HCT116 (cell line): ENCODE results near the gene NEB. TPM values are rescaled to one million over a fixed set of nuclear protein-coding genes. Genes with fewer than 3 reads are reported as not detected.

Experiments
- ATAC-seq: fragments of 200-7000 bp; cut with Tn5 transposase; 2 replicates; pipeline ENCODE4 v1.9.1; 2020; ENCODE audit warnings: mild to moderate bottlenecking, moderate library complexity
- BruUV-seq: library from RNA; stranded (reverse); fragments of 400-500 nt; replicated peaks from 2 replicates; lab custom pipeline; 2021; lab: Mats Ljungman, UMichigan
- CTCF ChIA-PET: fragments of 300-600 bp; sonication (Branson Sonifier 250); formaldehyde crosslinking; loops from one replicate; lab custom pipeline; 2021; ENCODE audit warnings: antibody characterized with exemption; lab: Charles Lee
- POLR2A ChIA-PET: fragments of 300-600, 350-600 bp; sonication (Branson Sonifier 250); formaldehyde crosslinking; loops from one replicate; lab custom pipeline; 2021; ENCODE audit warnings: antibody characterized with exemption; lab: Charles Lee
- RAD21 ChIA-PET, 2 experiments: fragments of 300-600 bp; sonication (Branson Sonifier 250); formaldehyde crosslinking; loops; one replicate each; lab custom pipeline; 2023; ENCODE audit warnings: low total read pairs in 2 of 2; ENCODE audit not compliant: uncharacterized antibody in 2 of 2, unreplicated experiment in 2 of 2, low non-redundant PET in 1 of 2; lab: Charles Lee
- DNase-seq: peaks from one replicate; pipeline ENCODE4 v3.0.0-alpha.2; 2010; ENCODE audit warnings: low read depth, low spot score
- H2AFZ ChIP-seq: fragments of 200-600 bp; shearing (Covaris generic), sonication (generic); 2 replicates; pipeline ENCODE4 v1.6.1; 2017; ENCODE audit warnings: low read depth, mixed run types, mixed read lengths, antibody characterized with exemption, low read length; ENCODE audit not compliant: poor library complexity, severe bottlenecking
- H3K27ac ChIP-seq: 2 replicates; pipeline ENCODE4 v1.5.1; 2012; ENCODE audit warnings: low read depth, low read length
- H3K27me3 ChIP-seq: fragments of 200-600 bp; sonication (generic); 2 replicates; pipeline ENCODE4 v1.6.1; 2016; ENCODE audit warnings: mixed run types, low read length, mixed read lengths; ENCODE audit not compliant: insufficient read depth
- H3K36me3 ChIP-seq, 2 experiments: fragments of 200-500 bp in 1 of 2; fragments of 200-600 bp in 1 of 2; sonication (Bioruptor generic) in 1 of 2; sonication (generic) in 1 of 2; 2 replicates each; pipeline versions ENCODE4 v1.5.1 to v1.6.1; 2014 to 2016; ENCODE audit warnings: low read length in 2 of 2, inconsistent platforms in 1 of 2, mixed read lengths in 1 of 2, mixed run types in 1 of 2; ENCODE audit not compliant: insufficient read depth in 2 of 2, control insufficient read depth in 1 of 2
- H3K4me1 ChIP-seq, 2 experiments: fragments of 200-600 bp in 1 of 2; sonication (generic) in 1 of 2; 2 replicates each; pipeline versions ENCODE4 v1.5.1 to v1.6.1; 2012 to 2017; ENCODE audit warnings: low read length in 2 of 2, inconsistent platforms in 1 of 2, mild to moderate bottlenecking in 1 of 2, mixed read lengths in 1 of 2, mixed run types in 1 of 2, moderate library complexity in 1 of 2; ENCODE audit not compliant: insufficient read depth in 2 of 2, control insufficient read depth in 1 of 2
- H3K4me2 ChIP-seq: fragments of 200-600 bp; sonication (generic); 2 replicates; pipeline ENCODE4 v1.6.1; 2017; ENCODE audit warnings: mixed run types, low read length, mixed read lengths
- H3K4me3 ChIP-seq, 2 experiments: fragments of 200-600 bp in 1 of 2; sonication (generic) in 1 of 2; replicated peaks in 1 of 2; 2 replicates each; pipeline ENCODE4 v1.5.1; 2011 to 2016; ENCODE audit warnings: low read length in 2 of 2, control low read depth in 1 of 2, low read depth in 1 of 2, mild to moderate bottlenecking in 1 of 2, mixed read lengths in 1 of 2, mixed run types in 1 of 2
- H3K79me2 ChIP-seq: fragments of 200-600 bp; sonication (generic); 2 replicates; pipeline ENCODE4 v1.6.1; 2017; ENCODE audit warnings: mild to moderate bottlenecking, mixed run types, low read length, moderate library complexity, mixed read lengths; ENCODE audit not compliant: insufficient read depth
- H3K9ac ChIP-seq: fragments of 200-600 bp; sonication (generic); 2 replicates; pipeline ENCODE4 v1.6.1; 2016; ENCODE audit warnings: low read length, mixed read lengths
- H3K9me2 ChIP-seq: fragments of 200-600 bp; sonication (generic), shearing (Covaris generic); 2 replicates; pipeline ENCODE4 v1.6.1; 2017; ENCODE audit warnings: mixed run types, mild to moderate bottlenecking, moderate library complexity; ENCODE audit not compliant: insufficient read depth
- H3K9me3 ChIP-seq, 2 experiments: fragments of 200-500 bp in 1 of 2; fragments of 200-600 bp in 1 of 2; sonication (Bioruptor generic) in 1 of 2; sonication (generic) in 1 of 2; 2 replicates each; pipeline ENCODE4 v1.6.1; 2014 to 2017; ENCODE audit warnings: low read length in 2 of 2, mixed read lengths in 2 of 2, inconsistent platforms in 1 of 2, low read depth in 1 of 2, mild to moderate bottlenecking in 1 of 2, mixed run types in 1 of 2, moderate library complexity in 1 of 2; ENCODE audit not compliant: control insufficient read depth in 1 of 2, insufficient read depth in 1 of 2
- H4K20me1 ChIP-seq: fragments of 200-600 bp; sonication (generic), shearing (Covaris generic); 2 replicates; pipeline ENCODE4 v1.6.1; 2017; ENCODE audit warnings: mixed run types, mild to moderate bottlenecking, moderate library complexity; ENCODE audit not compliant: insufficient read depth
- CBX3 ChIP-seq: IDR thresholded peaks from 2 replicates; pipeline ENCODE4 v1.6.1; 2012; ENCODE audit warnings: low read depth
- ELF1 ChIP-seq: IDR thresholded peaks from 2 replicates; pipeline ENCODE4 v1.6.1; 2012; ENCODE audit warnings: low read depth, borderline replicate concordance
- JUND ChIP-seq: IDR thresholded peaks from 2 replicates; pipeline ENCODE4 v1.6.1; 2012
- SRF ChIP-seq: IDR thresholded peaks from 2 replicates; pipeline ENCODE4 v1.6.1; 2012; ENCODE audit warnings: low read depth
- TCF7L2 ChIP-seq: IDR thresholded peaks from 2 replicates; pipeline ENCODE4 v1.7.0; 2011; ENCODE audit warnings: borderline replicate concordance, inconsistent platforms; ENCODE audit not compliant: insufficient read depth, insufficient read length; ENCODE audit errors: extremely low read depth
- ZFX ChIP-seq: fragments of 450-650 bp; IDR thresholded peaks from 2 replicates; pipeline ENCODE4 v1.6.1; 2017
- intact Hi-C: fragments of 100-400 bp; cut with micrococcal nuclease; formaldehyde crosslinking; loops from 2 replicates; pipeline ENCODE4 v1.10.0; 2022
- total RNA-seq: library from RNA; stranded (reverse); gene quantifications from one replicate; pipeline ENCODE4 v1.2.1, GENCODE V29; 2021; ENCODE audit not compliant: unreplicated experiment
- TF ChIP-seq, protein P1 (sequence below): IDR thresholded peaks from 2 replicates; pipeline ENCODE4 v1.6.1; 2012
- TF ChIP-seq, protein P2 (sequence below): IDR thresholded peaks from 2 replicates; pipeline ENCODE4 v1.6.1; 2012
- TF ChIP-seq, protein P3 (sequence below), 3 experiments: fragments of 200-600 bp in 1 of 3; sonication (generic) in 1 of 3; IDR thresholded peaks in 2 of 3; conservative IDR thresholded peaks in 1 of 3; 2 replicates each; pipeline ENCODE4 v1.5.1; 2012 to 2017; ENCODE audit warnings: low read depth in 2 of 3, low read length in 2 of 3, antibody characterized with exemption in 1 of 3, borderline replicate concordance in 1 of 3, control low read depth in 1 of 3, mild to moderate bottlenecking in 1 of 3, mixed read lengths in 1 of 3, mixed run types in 1 of 3, moderate library complexity in 1 of 3; ENCODE audit not compliant: insufficient read depth in 1 of 3
- TF ChIP-seq, protein P4 (sequence below): IDR thresholded peaks from 2 replicates; pipeline ENCODE4 v1.6.1; 2012; ENCODE audit warnings: low read depth

The NEB gene
- total RNA-seq, 1 experiment from 2014 or later, result 0.34 TPM

DNA sequence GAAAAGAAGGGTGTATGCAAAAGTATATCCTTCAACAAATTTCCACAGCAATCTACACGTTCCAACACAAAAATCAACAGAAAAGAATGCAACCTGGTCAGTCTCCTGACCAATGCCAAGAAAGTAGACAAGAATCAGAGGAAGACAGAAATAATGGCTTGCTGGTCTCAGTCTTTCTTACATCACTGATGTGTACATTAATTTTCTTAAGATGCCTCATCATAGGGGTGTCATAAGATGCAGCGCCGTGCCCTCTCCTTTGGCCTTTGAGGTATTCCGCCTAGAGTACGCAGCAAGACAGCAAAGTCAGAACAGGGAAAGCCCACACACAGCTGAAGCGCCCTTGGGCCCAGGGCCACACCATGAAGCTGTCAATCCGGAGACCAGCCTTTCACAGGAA is 211.7 kb downstream of the NEB start:
- RAD21 ChIA-PET, result no interaction called here
- H3K9me3 ChIP-seq, result no peaks in the 10 kb centered on the region
- no peak for DNase-seq
- no peaks in the 10 kb centered on the region for H3K36me3 ChIP-seq
- no peaks in the 10 kb centered on the region for H3K9me2 ChIP-seq
- intact Hi-C loops, result no loop called here
- no peaks in the 10 kb centered on the region for H3K79me2 ChIP-seq
- H3K4me3 ChIP-seq, result no peak overlapping the region
- H3K27ac ChIP-seq, result no peak overlapping the region
- H4K20me1 ChIP-seq, result no peaks in the 10 kb centered on the region
- H3K4me1 ChIP-seq, result no peaks in the 10 kb centered on the region
- no peaks in the 10 kb centered on the region for H3K27me3 ChIP-seq
- POLR2A ChIA-PET, result no interaction called here
- no peak overlapping the region for H3K4me2 ChIP-seq
- CTCF ChIA-PET, result no interaction called here
- TF ChIP-seq, protein P1, sequence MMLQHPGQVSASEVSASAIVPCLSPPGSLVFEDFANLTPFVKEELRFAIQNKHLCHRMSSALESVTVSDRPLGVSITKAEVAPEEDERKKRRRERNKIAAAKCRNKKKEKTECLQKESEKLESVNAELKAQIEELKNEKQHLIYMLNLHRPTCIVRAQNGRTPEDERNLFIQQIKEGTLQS, result no peak
- no peak for TF ChIP-seq ELF1
- BruUV-seq, result no TSS peak
- no peak overlapping the region for H2AFZ ChIP-seq
- no peak overlapping the region for H3K9ac ChIP-seq
- no peak for ATAC-seq

DNA sequence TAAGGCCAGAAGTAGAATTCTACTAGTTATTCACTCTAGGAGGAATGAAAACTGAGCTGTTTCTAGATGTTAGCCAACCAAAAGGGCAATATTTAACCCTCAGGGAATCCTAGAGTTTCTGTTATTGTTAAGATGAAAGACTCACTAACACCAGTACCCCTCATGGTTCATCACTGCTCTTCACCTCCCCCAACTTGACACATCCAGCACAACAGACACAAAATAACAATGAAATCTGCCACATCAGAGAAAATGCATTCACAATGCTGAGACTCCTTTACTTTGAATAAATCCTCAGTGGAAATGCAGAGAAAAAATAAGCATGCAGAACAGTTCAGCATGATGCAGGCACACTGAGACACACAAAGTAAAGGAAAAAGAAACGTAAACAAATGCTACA is 213.3 kb downstream of the NEB start:
- ChIA-PET RAD21 (no interaction called here), POLR2A (no interaction called here), CTCF (no interaction called here)
- Histone ChIP-seq H3K27ac (no peak overlapping the region), H3K4me2 (no peak overlapping the region), H3K36me3 (no peaks in the 10 kb centered on the region), H3K9ac (no peak overlapping the region), H3K4me1 (no peaks in the 10 kb centered on the region), H3K9me3 (no peaks in the 10 kb centered on the region), H3K27me3 (no peaks in the 10 kb centered on the region), H3K79me2 (no peaks in the 10 kb centered on the region), H2AFZ (no peak overlapping the region), H4K20me1 (no peaks in the 10 kb centered on the region), H3K9me2 (no peaks in the 10 kb centered on the region), H3K4me3 (no peak overlapping the region)
- intact Hi-C loops, result no loop called here
- no peak for ATAC-seq
- no peak for DNase-seq
- TF ChIP-seq CBX3 (no peak), ELF1 (no peak), SRF (no peak), TCF7L2 (no peak), ZFX (no peak), JUND (no peak)
- TF ChIP-seq, protein P2, sequence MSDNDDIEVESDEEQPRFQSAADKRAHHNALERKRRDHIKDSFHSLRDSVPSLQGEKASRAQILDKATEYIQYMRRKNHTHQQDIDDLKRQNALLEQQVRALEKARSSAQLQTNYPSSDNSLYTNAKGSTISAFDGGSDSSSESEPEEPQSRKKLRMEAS, result no peak
- TF ChIP-seq, protein P3, sequence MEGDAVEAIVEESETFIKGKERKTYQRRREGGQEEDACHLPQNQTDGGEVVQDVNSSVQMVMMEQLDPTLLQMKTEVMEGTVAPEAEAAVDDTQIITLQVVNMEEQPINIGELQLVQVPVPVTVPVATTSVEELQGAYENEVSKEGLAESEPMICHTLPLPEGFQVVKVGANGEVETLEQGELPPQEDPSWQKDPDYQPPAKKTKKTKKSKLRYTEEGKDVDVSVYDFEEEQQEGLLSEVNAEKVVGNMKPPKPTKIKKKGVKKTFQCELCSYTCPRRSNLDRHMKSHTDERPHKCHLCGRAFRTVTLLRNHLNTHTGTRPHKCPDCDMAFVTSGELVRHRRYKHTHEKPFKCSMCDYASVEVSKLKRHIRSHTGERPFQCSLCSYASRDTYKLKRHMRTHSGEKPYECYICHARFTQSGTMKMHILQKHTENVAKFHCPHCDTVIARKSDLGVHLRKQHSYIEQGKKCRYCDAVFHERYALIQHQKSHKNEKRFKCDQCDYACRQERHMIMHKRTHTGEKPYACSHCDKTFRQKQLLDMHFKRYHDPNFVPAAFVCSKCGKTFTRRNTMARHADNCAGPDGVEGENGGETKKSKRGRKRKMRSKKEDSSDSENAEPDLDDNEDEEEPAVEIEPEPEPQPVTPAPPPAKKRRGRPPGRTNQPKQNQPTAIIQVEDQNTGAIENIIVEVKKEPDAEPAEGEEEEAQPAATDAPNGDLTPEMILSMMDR (IDR thresholded peaks at IDR 0.05 in 2 of 3, conservative IDR thresholded peaks at IDR 0.05 in 1 of 3; ENCODE audit: borderline replicate concordance in 1 of 3, insufficient read depth in 1 of 3, low read depth in 2 of 3, low read length in 2 of 3), result no peak
- TF ChIP-seq, protein P4, sequence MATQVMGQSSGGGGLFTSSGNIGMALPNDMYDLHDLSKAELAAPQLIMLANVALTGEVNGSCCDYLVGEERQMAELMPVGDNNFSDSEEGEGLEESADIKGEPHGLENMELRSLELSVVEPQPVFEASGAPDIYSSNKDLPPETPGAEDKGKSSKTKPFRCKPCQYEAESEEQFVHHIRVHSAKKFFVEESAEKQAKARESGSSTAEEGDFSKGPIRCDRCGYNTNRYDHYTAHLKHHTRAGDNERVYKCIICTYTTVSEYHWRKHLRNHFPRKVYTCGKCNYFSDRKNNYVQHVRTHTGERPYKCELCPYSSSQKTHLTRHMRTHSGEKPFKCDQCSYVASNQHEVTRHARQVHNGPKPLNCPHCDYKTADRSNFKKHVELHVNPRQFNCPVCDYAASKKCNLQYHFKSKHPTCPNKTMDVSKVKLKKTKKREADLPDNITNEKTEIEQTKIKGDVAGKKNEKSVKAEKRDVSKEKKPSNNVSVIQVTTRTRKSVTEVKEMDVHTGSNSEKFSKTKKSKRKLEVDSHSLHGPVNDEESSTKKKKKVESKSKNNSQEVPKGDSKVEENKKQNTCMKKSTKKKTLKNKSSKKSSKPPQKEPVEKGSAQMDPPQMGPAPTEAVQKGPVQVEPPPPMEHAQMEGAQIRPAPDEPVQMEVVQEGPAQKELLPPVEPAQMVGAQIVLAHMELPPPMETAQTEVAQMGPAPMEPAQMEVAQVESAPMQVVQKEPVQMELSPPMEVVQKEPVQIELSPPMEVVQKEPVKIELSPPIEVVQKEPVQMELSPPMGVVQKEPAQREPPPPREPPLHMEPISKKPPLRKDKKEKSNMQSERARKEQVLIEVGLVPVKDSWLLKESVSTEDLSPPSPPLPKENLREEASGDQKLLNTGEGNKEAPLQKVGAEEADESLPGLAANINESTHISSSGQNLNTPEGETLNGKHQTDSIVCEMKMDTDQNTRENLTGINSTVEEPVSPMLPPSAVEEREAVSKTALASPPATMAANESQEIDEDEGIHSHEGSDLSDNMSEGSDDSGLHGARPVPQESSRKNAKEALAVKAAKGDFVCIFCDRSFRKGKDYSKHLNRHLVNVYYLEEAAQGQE, result no peak
- TF ChIP-seq, protein P1, result no peak
- no TSS peak for BruUV-seq
